ENCODE results near the gene FBXL16.

FBXL16 gene

GRCh38 chr16:722835-723633 lies 17.4 kb upstream of the FBXL16 start:
- DNase-seq, result no peak

DNA sequence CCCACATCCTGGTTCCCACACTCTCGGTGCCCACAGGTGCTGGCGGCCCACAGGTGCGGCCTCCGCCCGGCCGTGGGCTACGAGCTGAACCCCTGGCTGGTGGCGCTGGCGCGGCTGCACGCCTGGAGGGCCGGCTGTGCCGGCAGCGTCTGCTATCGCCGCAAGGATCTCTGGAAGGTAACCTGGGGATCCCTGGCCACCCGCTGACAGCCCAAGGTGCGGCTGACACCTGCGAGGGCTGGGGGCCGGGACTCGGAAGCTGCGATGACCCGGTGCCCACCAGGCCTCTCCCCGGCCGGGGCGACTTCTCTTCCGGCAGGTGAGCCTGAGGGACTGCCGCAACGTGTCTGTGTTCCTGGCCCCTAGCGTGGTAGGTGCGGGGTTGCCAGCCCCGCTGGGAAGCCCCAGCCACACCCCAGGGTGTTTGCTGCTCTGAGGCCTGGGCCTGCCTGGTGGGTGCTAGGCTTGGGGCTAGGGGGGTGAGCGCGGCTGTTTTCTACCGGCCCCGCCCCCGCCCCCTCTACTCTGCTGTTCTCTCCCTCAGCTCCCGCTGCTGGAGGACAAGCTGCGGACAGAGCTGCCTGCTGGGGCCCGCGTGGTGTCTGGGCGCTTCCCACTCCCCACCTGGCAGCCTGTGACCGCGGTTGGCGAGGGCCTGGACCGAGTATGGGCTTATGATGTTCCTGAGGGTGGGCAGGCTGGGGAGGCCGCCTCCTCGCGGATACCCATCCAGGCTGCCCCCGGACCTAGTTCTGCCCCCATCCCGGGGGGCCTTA lies 16.4 kb upstream of the FBXL16 start:
- DNase-seq, result no peak

DNA sequence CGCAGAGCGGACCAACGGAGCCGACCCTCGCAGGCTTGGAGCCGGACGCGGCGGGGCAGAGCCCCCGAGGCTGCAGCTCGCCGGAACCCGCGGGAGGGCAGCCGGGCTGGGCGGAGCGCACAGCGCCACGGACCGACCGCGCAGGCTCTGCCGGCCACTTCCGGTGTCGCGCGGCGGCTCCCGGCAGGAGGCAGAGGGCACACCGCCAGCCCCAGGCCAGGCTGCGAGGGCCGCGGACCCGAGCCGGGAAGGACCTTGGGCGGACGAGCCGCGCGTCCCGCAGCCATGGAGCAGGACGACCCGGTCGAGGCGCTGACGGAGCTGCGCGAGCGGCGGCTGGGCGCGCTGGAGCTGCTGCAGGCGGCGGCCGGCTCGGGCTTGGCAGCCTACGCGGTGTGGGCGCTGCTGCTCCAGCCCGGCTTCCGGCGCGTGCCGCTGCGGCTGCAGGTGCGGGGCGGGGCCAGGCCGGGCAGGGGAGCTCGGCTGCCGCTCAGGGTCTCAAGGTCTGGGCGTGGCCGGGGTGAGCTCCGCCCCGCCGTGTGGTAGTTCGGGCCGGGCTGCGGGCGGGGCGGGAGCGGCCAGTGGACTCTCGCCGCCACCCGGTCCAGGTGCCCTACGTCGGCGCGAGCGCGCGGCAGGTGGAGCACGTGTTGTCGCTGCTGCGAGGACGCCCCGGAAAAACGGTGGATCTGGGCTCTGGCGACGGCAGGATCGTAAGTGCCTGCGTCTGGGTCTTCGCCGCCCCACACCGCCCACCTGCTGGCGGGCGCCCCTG lies 15.6 kb upstream of the FBXL16 start, which contains the start of gene ANTKMT:
ANTKMT (plus strand) TSS at position 157 of the 775 bp plus-strand sequence; CDS start at position 286, 129 bp downstream.
- peak; percentile 73 to 82 for DNase-seq

GRCh38 chr16:720447-720989 lies 14.9 kb upstream of the FBXL16 start:
- peak; percentile 29 to 39 for DNase-seq

GRCh38 chr16:719815-720446 lies 14.3 kb upstream of the FBXL16 start:
- DNase-seq, result no peak

DNA sequence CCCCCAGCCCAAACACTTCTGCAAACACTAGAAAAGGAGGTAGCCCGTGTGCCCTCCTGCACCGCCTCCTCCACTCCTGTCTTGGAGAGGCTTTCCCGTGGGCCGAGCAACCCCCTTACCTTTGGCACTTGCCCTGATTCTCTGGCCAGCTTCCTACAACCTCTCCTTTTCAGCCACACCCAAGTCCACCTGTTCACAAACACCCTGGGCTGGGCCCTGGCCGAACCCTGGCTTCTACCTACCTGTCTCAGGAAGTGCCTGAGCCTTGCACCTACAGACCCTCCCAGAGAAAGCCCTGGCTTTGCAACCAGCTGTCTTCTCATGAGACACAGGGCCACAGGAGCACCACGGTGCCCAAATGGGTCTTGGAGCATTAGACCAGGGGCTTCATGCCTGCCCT lies 13.3 kb upstream of the FBXL16 start:
- DNase-seq, result no peak

DNA sequence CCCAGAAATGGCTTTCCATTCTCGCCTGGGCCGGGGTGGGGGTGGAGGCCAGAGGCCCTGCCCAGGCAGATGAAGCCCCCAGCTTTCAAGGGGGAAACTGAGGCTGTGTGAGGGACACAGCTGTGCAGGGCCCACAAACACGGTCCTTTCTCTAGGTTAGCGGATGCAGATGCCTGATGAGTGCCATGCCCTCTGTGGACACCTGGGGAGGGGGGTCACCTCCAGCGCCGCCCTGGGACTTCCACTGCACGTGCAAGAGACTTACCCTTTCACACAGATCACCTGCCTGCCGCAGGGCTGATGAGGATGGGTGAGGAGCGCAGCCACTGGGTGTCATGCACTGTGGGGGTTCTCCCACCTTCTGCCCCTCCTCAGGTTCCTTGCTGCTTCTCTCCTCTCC lies 12.8 kb upstream of the FBXL16 start:
- DNase-seq, result no peak

- no peak for DNase-seq
These were observed 12.0 kb upstream of the FBXL16 start for GRCh38 chr16:717450-718245.

DNA sequence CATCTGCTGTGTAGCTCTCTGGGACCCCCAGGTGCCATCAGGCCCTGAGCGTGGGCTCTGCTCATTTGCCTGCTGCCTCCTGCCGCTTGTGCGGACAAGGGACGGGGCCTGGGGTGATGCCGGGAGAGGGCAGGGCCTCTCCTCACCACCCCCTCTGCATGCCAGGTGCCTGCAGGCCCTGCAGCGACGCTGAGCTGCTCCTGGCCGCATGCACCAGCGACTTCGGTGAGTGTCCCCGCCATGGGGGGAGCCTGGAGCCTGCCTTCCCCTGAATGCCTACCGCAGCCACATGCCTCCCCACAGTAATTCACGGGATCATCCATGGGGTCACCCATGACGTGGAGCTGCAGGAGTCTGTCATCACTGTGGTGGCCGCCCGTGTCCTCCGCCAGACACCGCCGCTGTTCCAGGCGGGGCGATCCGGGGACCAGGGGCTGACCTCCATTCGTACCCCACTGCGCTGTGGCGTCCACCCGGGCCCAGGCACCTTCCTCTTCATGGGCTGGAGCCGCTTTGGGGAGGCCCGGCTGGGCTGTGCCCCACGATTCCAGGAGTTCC lies 11.2 kb upstream of the FBXL16 start:
- DNase-seq, result no peak

GRCh38 chr16:716200-716568 lies 10.6 kb upstream of the FBXL16 start:
- DNase-seq, result no peak

DNA sequence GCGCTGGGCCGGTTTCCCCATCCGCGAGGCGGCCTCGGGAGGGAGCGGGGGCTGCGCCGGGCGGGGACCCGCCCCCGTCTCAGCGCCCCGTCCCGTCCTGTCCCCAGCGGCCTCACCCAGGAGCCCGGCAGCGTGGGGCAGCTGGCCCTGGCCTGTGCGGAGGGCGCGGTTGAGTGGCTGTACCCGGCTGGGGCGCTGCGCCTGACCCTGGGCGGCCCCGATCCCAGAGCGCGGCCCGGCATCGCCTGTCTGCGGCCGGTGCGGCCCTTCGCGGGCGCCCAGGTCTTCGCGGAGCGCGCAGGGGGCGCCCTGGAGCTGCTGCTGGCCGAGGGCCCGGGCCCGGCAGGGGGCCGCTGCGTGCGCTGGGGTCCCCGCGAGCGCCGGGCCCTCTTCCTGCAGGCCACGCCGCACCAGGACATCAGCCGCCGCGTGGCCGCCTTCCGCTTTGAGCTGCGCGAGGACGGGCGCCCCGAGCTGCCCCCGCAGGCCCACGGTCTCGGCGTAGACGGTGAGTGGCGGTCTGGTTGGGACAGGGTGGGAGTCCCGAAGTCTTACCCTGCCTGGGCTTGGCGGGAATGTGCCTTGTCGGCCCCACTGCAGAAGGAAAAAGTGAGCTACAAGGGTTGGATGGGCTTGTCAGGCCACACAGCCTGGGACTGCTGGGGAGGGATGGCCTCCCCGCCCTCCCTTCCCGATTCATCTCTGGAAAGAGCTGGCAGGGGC lies 10.0 kb upstream of the FBXL16 start:
- no peak for DNase-seq

- peak; percentile 73 to 74 for DNase-seq
These were observed 9.2 kb upstream of the FBXL16 start, which contains the start of gene METRN for GRCh38 chr16:714558-715476. Gene METRN (plus strand): TSS chr16:715118. CDS start chr16:715290, 172 bp downstream.

- DNase-seq, result no peak
These were observed 8.5 kb upstream of the FBXL16 start for GRCh38 chr16:714079-714478.

- peak in 1 of 2 experiments; percentile 18 for DNase-seq
These were observed 7.2 kb upstream of the FBXL16 start for GRCh38 chr16:712740-713250.

DNA sequence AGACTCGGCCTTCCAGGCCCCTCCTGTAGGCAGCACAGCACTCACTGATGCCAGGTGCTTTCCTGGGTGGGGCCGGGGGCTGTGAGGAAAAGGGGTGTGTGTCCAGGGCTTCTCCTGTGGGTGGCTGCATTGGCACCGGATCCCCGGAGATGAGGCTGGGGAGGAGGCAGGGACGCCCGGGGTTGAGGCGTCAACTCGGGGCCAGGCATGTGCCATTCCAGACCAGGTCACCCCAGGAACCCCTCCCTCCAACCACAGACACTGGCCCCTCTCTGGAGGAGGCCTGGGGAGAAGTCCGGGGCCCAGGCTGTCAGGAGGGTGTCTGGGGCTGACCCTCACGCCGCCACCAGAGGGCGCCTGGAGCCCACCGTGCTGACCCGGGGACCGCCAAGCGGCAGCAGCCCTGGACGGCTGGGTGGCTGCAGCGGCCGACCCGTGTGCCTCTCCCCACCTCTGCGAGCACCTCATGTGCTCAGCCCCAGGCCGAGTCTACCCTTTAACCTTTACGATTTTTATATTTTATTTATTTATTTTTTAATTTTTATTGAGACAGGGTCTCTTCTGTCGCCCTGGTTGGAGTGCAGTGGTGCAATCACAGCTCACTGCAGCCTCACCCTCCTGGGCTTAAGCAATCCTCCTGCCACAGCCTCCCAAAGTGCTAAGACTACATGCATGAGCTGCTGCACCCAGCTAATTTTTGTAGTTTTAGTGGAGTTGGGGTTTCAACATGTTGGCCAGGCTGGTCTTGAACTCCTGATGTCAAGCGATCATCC lies 6.1 kb upstream of the FBXL16 start:
- DNase-seq, result peak; percentile 35 to 49

- DNase-seq, result no peak
These were observed 5.5 kb upstream of the FBXL16 start for GRCh38 chr16:711084-711483.

DNA sequence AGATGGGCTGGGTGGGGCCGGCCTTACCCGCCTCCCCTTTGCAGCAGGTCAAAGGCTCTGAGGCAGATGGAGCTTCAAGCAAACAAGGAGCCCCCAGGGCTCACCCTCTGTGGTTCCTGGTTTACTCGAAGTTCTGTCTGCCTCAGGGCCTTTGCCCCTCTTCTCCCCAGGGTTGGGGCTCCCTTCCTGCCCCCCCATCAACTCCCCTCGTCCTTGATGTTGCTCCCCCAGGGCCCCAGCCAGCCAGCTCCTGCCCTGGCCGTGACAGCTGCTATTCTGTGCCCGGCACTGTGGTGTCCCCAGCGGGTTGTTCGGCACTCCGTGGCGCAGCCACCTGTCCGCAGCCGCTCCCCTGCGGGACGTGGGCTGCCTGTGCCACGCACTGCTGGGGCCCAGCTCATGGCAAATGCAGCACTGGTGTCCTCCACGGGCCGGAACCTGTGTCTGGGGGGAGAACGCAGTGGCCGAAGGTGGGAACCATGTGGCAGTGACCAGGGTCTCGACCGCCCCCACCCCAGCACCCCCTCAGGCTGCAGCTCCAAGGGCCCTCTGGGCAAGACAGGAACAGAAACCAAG lies 5.0 kb upstream of the FBXL16 start:
- DNase-seq, result no peak

Measured in AML-193 (cell line).